SK-N-SH (cell line): Measurements from ENCODE around the gene TMPRSS6. TPM values are rescaled to one million over a fixed set of nuclear protein-coding genes. Genes with fewer than 3 reads are reported as not detected.

ENCODE experiments used
- CTCF ChIA-PET: fragments of 300-600, 350-600 bp; formaldehyde crosslinking; extraction: SDS; loops from one replicate; lab custom pipeline; 2021; lab: Yijun Ruan, JAX
- POLR2A ChIA-PET: fragments of 350-600 bp; sonication (Branson Sonifier 250); formaldehyde crosslinking; extraction: SDS; loops from one replicate; lab custom pipeline; 2020; ENCODE audit warnings: antibody characterized with exemption, inconsistent platforms; lab: Yijun Ruan, JAX
- DNase-seq: peaks from one replicate; pipeline ENCODE4 v3.0.0; 2012
- H2AFZ ChIP-seq: fragments of 200-600 bp; sonication (generic); 2 replicates; pipeline ENCODE4 v1.8.1; 2016; ENCODE audit warnings: antibody characterized with exemption, mild to moderate bottlenecking, low read depth
- H3F3A ChIP-seq: fragments of 200-600 bp; sonication (generic); replicated peaks from 2 replicates; pipeline ENCODE3; 2016; ENCODE audit warnings: antibody characterized with exemption, mild to moderate bottlenecking; ENCODE audit not compliant: insufficient read depth
- H3K27ac ChIP-seq, 2 experiments: fragments of 200-500 bp in 1 of 2; fragments of 200-600 bp in 1 of 2; sonication (Bioruptor generic) in 1 of 2; sonication (generic), shearing (Covaris generic) in 1 of 2; 2 replicates each; pipeline versions ENCODE4 v1.5.1 to v1.6.1; 2014 to 2016; ENCODE audit warnings: low read depth in 2 of 2, inconsistent platforms in 1 of 2, low read length in 1 of 2, mild to moderate bottlenecking in 1 of 2, mixed read lengths in 1 of 2
- H3K27me3 ChIP-seq: fragments of 200-600 bp; sonication (generic), shearing (Covaris generic); 2 replicates; pipeline ENCODE4 v1.6.1; 2016; ENCODE audit warnings: mixed run types; ENCODE audit not compliant: insufficient read depth
- H3K36me3 ChIP-seq, 2 experiments: fragments of 200-500 bp in 1 of 2; fragments of 200-600 bp in 1 of 2; sonication (Bioruptor generic) in 1 of 2; sonication (generic) in 1 of 2; replicated peaks in 1 of 2; 2 replicates each; pipeline versions ENCODE3 to v1.5.1; 2014 to 2016; ENCODE audit warnings: low read length in 1 of 2, mild to moderate bottlenecking in 1 of 2; ENCODE audit not compliant: insufficient read depth in 2 of 2, control insufficient read depth in 1 of 2
- H3K4me1 ChIP-seq, 2 experiments: fragments of 200-500 bp in 1 of 2; fragments of 200-600 bp in 1 of 2; sonication (Bioruptor generic) in 1 of 2; sonication (generic), shearing (Covaris generic) in 1 of 2; 2 replicates each; pipeline versions ENCODE4 v1.5.1 to v1.6.1; 2014 to 2016; ENCODE audit warnings: low read depth in 1 of 2, low read length in 1 of 2, mixed run types in 1 of 2; ENCODE audit not compliant: insufficient read depth in 2 of 2, control insufficient read depth in 1 of 2
- H3K4me2 ChIP-seq: fragments of 200-600 bp; sonication (generic), shearing (Covaris generic); 2 replicates; pipeline ENCODE4 v1.6.1; 2017; ENCODE audit warnings: mixed run types
- H3K4me3 ChIP-seq, 2 experiments: fragments of 200-500 bp in 1 of 2; fragments of 200-600 bp in 1 of 2; sonication (Bioruptor generic) in 1 of 2; sonication (generic), shearing (Covaris generic) in 1 of 2; 2 replicates each; pipeline versions ENCODE4 v1.5.1 to v1.8.1; 2014 to 2016; ENCODE audit warnings: low read depth in 2 of 2, inconsistent platforms in 1 of 2, low read length in 1 of 2, mild to moderate bottlenecking in 1 of 2, mixed read lengths in 1 of 2, moderate library complexity in 1 of 2
- H3K79me2 ChIP-seq: fragments of 200-600 bp; sonication (generic); 2 replicates; pipeline ENCODE4 v1.8.1; 2017; ENCODE audit warnings: mild to moderate bottlenecking; ENCODE audit not compliant: insufficient read depth
- H3K9ac ChIP-seq: fragments of 200-600 bp; sonication (generic); 2 replicates; pipeline ENCODE4 v1.6.1; 2017; ENCODE audit warnings: mixed run types
- H3K9me2 ChIP-seq: fragments of 200-600 bp; sonication (generic); 2 replicates; pipeline ENCODE4 v1.6.1; 2017; ENCODE audit warnings: mixed run types
- H3K9me3 ChIP-seq: fragments of 200-600 bp; sonication (generic); 2 replicates; pipeline ENCODE4 v1.6.1; 2017; ENCODE audit warnings: mixed run types, mild to moderate bottlenecking, moderate library complexity
- H4K20me1 ChIP-seq: fragments of 200-600 bp; sonication (generic); 2 replicates; pipeline ENCODE4 v1.6.1; 2017; ENCODE audit warnings: mild to moderate bottlenecking, mixed run types; ENCODE audit not compliant: insufficient read depth
- EZH2phosphoT487 ChIP-seq: fragments of 200-600 bp; sonication (generic); IDR thresholded peaks from 2 replicates; pipeline ENCODE4 v1.6.1; 2017; ENCODE audit warnings: low read depth, mixed run types, mild to moderate bottlenecking, antibody characterized with exemption, moderate library complexity, borderline replicate concordance
- FOXJ3 ChIP-seq: sonication (generic); formaldehyde crosslinking; IDR thresholded peaks from 2 replicates; pipeline ENCODE4 v1.5.1; 2020; ENCODE audit warnings: mild to moderate bottlenecking, missing genetic modification reagents
- RAD21 ChIP-seq: IDR thresholded peaks from 2 replicates; pipeline ENCODE4 v1.6.1; 2012; ENCODE audit warnings: mild to moderate bottlenecking, low read length
- RFX5 ChIP-seq: IDR thresholded peaks from 2 replicates; pipeline ENCODE4 v1.6.1; 2012; ENCODE audit warnings: mild to moderate bottlenecking, improper control_type of control experiment, low read length
- TEAD4 ChIP-seq: IDR thresholded peaks from 2 replicates; pipeline ENCODE4 v1.4.0; 2012; ENCODE audit warnings: mild to moderate bottlenecking, borderline replicate concordance; ENCODE audit not compliant: insufficient read depth
- YY1 ChIP-seq: IDR thresholded peaks from 2 replicates; pipeline ENCODE4 v1.4.0; 2012; ENCODE audit warnings: low read depth, mild to moderate bottlenecking
- WGBS: methylation state at CpG from one replicate; pipeline ENCODE4 v1.1.6; 2017; ENCODE audit warnings: low lambda C conversion rate; 5-methylcytosine and 5-hydroxymethylcytosine counted together
- polyA plus RNA-seq, 3 experiments: library from polyadenylated mRNA; depleted of rRNA; stranded (reverse); fragments of >200 nt; gene quantifications; 2 replicates each; pipeline ENCODE4 v1.2.3, GENCODE V29; 2012
- TF ChIP-seq, protein P1 (sequence below): fragments of 200-600 bp; sonication (generic); IDR thresholded peaks from 2 replicates; pipeline ENCODE4 v1.6.1; 2017; ENCODE audit warnings: antibody characterized with exemption, mild to moderate bottlenecking, moderate library complexity
- TF ChIP-seq, protein P2 (sequence below): IDR thresholded peaks from 2 replicates; pipeline ENCODE4; 2012

Gene TMPRSS6
- polyA plus RNA-seq, 1 of the 3 experiments (the other 2 are of a cell fraction) = not detected

DNA sequence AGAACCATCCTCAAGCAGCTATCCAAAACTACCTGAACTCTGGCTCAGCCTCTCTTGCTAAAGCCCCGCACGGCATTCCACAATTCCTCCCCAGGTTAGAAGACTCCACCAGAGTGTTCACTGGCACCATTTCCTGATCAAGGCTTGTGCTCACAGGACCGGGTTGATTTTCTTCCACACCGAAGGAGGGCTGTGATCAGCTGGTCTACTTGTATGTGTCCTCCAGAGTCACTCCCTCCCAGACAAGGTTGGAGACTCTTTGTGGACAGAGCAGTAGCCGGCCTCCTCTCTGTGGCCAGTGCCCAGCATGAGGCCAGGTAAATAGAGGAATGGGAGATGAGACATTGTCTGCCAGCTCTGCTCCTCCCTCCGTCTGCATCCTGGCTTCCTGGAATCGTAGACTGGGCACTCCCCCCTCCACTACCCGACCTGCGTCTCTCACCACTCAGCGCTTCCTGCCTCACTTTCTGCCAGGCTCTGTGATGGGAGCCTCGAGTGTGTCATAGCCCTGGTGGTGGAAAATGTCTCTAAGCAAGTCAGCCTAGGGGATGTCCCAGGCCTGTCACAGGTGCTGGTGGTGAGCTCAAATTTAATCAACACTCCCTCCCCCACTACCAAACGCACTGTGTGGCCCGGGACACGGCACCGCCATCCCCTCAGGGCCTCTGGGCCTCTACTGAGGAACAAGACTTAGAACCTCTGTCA, 12.5 kb upstream of the TMPRSS6 start:
- no peaks in the 10 kb centered on the region for H3K36me3 ChIP-seq
- no peaks in the 10 kb centered on the region for H4K20me1 ChIP-seq
- no peaks in the 10 kb centered on the region for H3K79me2 ChIP-seq
- H3K27me3 ChIP-seq = no peaks in the 10 kb centered on the region
- TF ChIP-seq, protein P1, sequence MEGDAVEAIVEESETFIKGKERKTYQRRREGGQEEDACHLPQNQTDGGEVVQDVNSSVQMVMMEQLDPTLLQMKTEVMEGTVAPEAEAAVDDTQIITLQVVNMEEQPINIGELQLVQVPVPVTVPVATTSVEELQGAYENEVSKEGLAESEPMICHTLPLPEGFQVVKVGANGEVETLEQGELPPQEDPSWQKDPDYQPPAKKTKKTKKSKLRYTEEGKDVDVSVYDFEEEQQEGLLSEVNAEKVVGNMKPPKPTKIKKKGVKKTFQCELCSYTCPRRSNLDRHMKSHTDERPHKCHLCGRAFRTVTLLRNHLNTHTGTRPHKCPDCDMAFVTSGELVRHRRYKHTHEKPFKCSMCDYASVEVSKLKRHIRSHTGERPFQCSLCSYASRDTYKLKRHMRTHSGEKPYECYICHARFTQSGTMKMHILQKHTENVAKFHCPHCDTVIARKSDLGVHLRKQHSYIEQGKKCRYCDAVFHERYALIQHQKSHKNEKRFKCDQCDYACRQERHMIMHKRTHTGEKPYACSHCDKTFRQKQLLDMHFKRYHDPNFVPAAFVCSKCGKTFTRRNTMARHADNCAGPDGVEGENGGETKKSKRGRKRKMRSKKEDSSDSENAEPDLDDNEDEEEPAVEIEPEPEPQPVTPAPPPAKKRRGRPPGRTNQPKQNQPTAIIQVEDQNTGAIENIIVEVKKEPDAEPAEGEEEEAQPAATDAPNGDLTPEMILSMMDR = 0 out of 2 replicates have a peak, but pooled peaks have one; percentile 9
- TF ChIP-seq, protein P2, sequence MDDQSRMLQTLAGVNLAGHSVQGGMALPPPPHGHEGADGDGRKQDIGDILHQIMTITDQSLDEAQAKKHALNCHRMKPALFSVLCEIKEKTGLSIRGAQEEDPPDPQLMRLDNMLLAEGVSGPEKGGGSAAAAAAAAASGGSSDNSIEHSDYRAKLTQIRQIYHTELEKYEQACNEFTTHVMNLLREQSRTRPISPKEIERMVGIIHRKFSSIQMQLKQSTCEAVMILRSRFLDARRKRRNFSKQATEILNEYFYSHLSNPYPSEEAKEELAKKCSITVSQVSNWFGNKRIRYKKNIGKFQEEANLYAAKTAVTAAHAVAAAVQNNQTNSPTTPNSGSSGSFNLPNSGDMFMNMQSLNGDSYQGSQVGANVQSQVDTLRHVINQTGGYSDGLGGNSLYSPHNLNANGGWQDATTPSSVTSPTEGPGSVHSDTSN = no peak
- TF ChIP-seq YY1 = no peak
- no peak overlapping the region for H3K9ac ChIP-seq
- H3K9me3 ChIP-seq = no peaks in the 10 kb centered on the region
- peak; percentile 48 for DNase-seq
- no peaks in the 10 kb centered on the region for H3F3A ChIP-seq
- ChIA-PET CTCF (interaction anchor here (0.7 to 1.7 kb wide), 4 partner anchors 43 to 611 kb away, joined by 3 to 4 read pairs (median 4); no protein-coding TSS in a partner anchor), POLR2A (no interaction called here)
- H3K4me2 ChIP-seq = no peak overlapping the region
- H3K27ac ChIP-seq = no peak overlapping the region; a peak in 1 of 4 replicates
- H3K9me2 ChIP-seq = no peaks in the 10 kb centered on the region
- WGBS = 55% methylated on average over 13 of the region's 15 CpGs
- no peak overlapping the region for H3K4me3 ChIP-seq
- H2AFZ ChIP-seq = peak overlapping the region; percentile 57; the same call in 1 of the 2 replicates
- H3K4me1 ChIP-seq = peaks cover 4 to 10% of the 10 kb centered on the region in 2 experiments; a peak in 2 of 4 replicates

DNA sequence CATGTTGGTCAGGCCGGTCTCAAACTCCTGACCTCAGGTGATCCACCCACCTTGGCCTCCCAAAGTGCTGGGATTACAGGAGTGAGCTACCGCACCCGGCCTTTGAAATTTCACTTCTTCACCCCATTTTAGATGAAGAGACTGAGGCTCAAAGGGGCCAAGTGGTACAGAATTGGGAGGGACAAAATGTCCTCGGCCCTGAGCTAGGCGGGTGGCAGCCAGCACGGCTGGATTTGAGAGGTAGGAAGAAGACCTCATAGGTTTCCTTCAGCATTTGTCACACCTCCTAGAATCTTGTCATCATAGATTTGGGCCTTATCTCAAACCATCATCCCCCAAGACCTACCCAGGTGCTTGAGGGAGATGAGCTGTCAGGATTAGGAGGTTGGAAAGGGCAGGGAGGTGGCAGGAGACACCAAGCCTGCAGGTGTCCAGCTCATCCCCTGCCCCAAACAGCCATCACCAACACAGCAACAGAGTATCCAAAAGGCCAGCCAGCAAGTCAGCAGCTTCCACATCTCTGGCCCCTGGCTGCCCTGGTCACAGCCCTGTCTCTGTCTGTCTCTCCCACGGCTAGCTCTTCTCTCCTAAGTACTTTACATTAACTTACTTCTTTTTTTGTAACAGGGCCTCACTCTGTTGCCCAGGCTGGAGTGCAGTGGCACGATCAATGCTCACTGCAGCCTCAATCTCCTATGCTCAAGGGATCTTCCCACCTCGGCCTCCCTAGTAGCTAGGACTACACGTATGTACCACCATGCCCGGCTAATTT, 11.2 kb upstream of the TMPRSS6 start:
- H3K4me1 ChIP-seq = peaks cover 4 to 10% of the 10 kb centered on the region in 2 experiments; a peak in 2 of 4 replicates
- H3K9me3 ChIP-seq = no peaks in the 10 kb centered on the region
- no peaks in the 10 kb centered on the region for H3K79me2 ChIP-seq
- no peak overlapping the region for H3K9ac ChIP-seq
- 86% methylated on average over 11 of the region's 11 CpGs for WGBS
- no peaks in the 10 kb centered on the region for H3K9me2 ChIP-seq
- POLR2A ChIA-PET = interaction anchor here (0.8 kb wide), 1 partner anchor 882 kb away, joined by 3 read pairs; no protein-coding TSS in a partner anchor
- H4K20me1 ChIP-seq = no peaks in the 10 kb centered on the region
- no peak overlapping the region for H3K4me2 ChIP-seq
- H3K36me3 ChIP-seq = no peaks in the 10 kb centered on the region
- no peaks in the 10 kb centered on the region for H3K27me3 ChIP-seq
- DNase-seq = no peak
- TF ChIP-seq RFX5 (no peak), TEAD4 (no peak), FOXJ3 (CRISPR knock-in tag) (no peak), EZH2phosphoT487 (no peak), RAD21 (no peak)
- H3K27ac ChIP-seq = no peak overlapping the region
- CTCF ChIA-PET = interaction anchor here (0.6 to 1.3 kb wide), 4 partner anchors 76 to 1260 kb away, joined by 3 to 4 read pairs (median 4); no protein-coding TSS in a partner anchor
- H2AFZ ChIP-seq = no peak overlapping the region
- H3F3A ChIP-seq = no peaks in the 10 kb centered on the region
- H3K4me3 ChIP-seq = no peak overlapping the region
